Measurements from ENCODE around the gene TMEM100.
A peak's percentile ranks its signal among the peaks of the same experiment; 100 is the strongest.

Gene TMEM100

GRCh38 chr17:55717898-55718735 is 4.5 kb downstream of the TMEM100 start:
- DNase-seq (ENCODE audit: low read depth in 3 of 3), result peak; percentile 38 to 63 (median 41)

GRCh38 chr17:55717432-55717831 is 5.2 kb downstream of the TMEM100 start:
- DNase-seq (ENCODE audit: low read depth in 3 of 3), result no peak

DNA sequence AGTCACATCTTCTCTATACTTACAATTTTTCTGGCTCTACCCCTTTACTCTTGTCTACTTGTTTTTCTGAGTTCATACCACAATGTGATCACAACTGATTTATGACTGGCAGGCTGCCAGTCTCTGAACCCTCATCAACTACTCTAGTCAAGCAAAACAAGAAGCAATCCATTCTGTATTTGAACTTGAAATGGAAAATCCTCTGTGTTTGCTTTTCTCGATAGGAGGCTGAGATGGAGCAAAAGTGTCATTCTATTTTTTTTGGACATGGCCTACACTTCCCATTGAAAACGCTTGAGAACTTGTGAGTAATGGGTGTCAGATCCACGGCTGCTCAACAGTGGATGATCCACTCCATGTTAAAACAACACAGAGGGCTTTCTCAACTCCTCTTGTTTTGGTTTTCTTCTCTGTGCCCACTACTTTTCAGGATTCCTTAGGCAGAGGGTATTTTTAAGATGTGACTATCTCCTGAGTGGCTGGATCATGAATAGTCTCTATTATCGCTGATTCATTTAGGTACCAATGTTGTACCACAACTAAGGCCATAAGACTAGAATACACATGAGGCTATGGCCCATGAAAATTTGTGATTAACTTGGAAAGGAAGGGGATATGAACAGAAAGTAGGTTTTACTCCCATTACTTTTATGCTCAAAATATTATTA is 11.7 kb downstream of the TMEM100 start:
- no peak for DNase-seq (ENCODE audit: low read depth in 3 of 3)

DNA sequence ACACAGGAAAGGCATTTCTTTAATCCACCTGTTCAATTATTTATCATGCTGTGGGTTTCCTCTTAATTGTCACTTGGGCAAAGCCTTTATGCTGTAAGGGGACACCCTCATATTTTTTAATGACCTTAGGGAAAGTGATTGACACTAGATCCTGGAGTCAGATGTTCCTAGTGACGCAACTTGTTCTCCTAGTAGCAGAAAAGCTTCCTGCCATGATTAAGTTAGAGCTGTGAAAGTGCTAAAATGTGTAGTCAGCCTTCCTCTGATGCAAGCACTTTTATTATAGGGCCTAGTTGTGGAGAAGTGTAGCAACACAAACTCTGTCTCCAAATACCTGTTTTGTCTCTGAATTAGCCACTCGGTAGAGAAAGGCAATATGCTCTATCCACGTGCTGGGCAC is 12.3 kb downstream of the TMEM100 start:
- no peak for DNase-seq (ENCODE audit: low read depth in 3 of 3)

DNA sequence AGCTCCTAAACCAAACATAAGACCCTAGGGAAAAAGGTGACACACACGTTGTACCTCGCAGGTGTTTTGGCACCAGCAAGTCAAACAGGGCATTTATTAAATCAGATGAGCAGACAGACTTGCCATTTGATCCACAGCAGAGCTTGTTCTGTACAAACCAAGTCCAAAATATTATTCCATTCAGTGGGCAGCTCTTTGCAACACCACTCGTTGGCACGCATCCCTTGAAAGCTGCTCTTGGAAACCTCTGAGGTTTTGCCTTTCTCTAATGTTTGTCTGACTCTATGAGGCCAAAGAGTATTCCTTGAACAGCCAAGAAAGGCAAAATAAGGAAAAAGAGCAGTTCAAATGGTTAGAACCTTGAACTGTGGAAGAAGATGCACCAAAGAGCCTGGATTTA is 12.7 kb downstream of the TMEM100 start:
- no peak for DNase-seq (ENCODE audit: low read depth in 3 of 3)

DNA sequence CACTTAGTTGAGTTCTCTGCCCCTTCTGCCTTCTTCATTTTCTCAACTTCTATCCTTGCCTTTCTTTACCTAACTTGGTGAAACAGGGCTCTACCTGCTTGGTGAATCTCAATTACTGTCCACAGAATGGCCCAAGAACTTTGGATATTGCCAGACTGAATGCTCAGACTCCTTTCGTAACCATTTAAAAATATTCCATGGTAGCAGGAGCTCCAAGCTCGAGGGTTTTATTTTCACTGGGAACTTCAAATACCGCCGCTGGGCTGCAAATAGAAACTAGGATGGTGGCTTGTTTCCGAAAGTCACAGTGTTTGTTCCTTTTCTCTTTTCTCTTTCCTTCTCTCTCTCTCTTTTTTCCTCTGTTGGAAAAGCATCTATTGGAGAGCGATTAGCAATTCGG is 13.2 kb downstream of the TMEM100 start:
- DNase-seq (ENCODE audit: low read depth in 3 of 3), result no peak

DNA sequence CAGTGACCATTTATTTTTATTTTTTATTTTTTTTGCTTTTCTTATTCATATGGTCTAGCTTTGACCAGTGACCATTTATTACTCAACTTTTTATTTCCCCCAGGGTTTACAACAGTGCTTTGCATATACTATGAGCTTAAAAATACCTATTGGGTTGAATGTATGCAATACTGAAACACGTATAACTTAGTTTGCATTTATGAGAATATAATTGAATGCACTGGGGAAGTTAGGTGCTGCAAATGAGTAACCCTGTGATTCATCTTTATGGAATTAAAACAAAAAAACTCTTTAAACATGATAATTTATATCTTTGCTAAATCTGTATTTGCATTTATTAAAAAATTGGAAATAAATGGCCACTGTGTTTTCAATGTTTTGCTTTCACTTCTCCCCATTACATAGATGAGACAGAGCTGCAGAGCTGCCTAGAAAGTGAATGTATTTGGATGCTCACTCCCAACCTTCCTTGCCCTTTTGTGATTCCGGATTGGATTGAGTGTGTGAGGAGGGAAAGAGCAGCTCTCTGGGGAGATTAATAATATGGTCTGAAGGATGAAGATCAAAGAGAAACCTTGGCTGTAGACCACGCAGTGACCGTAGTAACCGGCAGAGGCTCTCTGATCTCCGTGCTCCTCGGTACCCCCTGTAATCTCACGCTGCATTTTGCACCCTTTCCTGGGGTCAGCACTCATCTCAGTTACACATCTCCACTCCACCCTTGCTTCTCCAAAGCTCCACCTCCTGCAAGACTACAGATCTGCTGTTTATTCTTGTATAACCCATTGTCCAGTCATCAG is 14.3 kb downstream of the TMEM100 start:
- no peak for DNase-seq (ENCODE audit: low read depth in 3 of 3)

- DNase-seq (ENCODE audit: low read depth in 3 of 3), result no peak
These were observed 15.6 kb downstream of the TMEM100 start for GRCh38 chr17:55706808-55707773.

GRCh38 chr17:55705847-55706246 is 16.8 kb downstream of the TMEM100 start:
- DNase-seq (ENCODE audit: low read depth in 3 of 3), result no peak

DNA sequence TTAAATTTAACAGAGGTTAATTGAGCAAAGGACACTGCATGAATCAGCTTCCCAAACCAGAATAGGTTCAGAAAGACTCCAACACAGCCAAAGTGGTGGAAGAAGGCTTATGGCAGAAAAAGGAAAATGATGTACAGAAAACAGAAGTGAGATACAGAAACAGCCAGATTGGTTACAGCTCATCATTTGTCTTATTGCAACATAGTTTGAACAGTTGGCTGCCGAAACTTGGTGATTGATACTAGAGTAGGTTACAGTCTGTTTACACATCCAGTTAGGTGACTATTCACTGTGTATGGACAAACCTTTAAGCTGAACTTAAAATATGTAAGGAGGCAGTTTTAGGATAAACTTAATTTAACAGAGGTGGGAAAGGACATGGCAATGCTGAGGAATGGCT is 18.3 kb downstream of the TMEM100 start:
- DNase-seq (ENCODE audit: low read depth in 3 of 3), result no peak

DNA sequence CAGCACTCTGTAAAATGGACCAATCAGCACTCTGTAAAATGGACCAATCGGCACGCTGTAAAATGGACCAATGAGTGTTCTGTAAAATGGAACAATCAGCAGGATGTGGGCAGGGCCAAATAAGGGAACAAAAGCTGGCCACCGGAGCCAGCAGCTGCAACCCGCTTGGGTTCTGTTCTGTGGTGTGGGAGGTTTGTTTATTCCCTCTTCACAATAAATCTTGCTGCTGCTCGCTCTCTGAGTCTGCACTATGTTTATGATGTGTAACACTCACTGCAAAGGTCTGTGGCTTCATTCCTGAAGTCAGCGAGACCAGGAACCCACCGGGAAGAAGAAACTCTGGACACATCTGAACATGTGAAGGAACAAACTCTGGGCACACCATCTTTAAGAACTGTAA is 20.5 kb downstream of the TMEM100 start:
- DNase-seq (ENCODE audit: low read depth in 3 of 3), result no peak

GRCh38 chr17:55699181-55699860 is 23.3 kb downstream of the TMEM100 start:
- no peak for DNase-seq (ENCODE audit: low read depth in 3 of 3)

DNA sequence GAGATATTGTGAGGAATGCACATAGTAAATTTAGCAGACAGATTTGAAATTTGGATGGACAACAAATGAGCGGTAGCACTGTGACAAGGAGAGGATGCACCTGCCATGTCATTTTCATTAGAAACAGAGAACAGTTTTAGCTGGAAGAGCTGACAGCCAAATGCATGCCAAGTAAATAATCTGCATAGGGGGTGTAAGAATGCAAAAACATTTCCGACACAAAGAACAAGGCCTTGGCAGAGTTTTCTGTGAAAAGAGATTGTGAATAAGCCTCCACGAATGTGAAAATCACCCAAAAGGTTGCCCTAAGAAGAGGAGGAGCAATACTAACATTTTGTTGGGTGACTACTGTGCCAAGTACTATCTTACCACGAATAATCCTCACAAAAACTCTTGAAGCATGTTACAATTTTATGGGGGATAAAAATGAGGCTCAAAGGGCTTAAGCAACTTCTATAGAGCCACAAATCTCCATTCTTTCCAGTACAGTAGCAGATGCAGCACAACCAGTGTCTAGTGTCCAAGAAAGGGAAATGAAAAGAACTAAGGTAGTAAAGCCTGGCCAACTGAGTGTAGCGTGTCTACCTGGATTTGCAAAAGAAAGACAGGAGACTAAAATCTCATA is 28.3 kb downstream of the TMEM100 start:
- no peak for DNase-seq (ENCODE audit: low read depth in 3 of 3)

DNA sequence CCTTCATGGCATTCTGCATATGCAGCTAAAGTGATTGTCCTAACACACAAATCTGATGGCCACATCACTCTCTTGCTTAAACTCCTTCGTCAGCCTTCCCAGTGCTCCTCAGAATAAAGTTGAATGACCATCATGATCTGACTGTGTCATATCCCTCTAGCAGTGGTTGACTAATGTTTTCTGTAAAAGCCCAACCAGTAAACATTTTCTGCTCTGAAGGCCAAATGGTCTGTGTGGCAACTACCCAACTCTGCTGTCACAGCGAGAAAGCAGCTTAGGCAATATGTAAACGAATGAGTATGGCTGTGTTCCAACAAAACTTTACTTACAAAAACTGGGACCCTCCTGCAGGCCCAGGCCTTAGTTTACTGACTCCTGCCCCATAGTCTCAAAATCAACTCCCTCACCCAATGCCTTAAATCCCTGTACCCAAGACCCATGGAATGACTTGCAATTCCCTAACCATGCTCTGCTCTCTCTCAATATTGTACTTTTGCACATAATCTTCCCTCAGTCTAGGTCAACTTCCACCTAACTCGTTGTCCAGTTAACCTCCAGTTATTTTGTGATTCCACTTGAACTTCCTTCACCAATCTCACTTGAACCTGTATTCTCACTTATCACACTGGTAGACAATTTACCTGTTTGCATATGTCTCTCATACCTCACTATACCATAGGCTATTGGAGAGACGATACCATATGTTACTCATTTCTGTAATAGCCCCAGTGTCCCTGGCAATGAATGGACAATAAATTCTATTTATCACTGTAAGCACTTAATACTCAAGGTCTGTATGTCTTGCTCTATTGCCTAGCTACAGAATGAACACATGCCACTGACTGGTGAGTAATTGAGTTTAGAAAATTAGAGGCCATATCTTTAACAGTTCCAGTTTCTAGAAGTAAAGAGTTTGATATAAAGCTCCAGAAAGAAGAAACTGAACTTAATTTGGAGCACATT is 29.1 kb downstream of the TMEM100 start:
- DNase-seq (ENCODE audit: low read depth in 3 of 3), result no peak

GRCh38 chr17:55692276-55692675 is 30.4 kb downstream of the TMEM100 start:
- DNase-seq (ENCODE audit: low read depth in 3 of 3), result no peak

DNA sequence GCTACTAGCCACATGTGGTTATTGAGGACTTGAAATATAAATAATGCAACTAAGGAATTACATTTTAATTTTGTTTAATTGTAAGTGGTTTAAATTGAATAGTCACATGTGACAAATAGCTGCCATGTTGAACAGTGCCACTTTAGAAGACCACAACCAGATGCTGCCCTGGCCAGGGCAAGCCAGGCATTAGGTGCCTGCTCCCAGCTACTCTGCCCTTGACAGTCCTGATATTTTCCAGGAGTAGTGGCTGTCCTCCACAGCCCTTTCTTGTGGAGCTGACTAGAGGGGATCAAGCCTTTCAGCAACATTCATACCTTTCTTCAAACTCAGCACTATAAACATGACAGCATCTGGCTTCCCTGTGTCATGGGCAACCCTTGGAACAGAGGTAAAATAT is 31.0 kb downstream of the TMEM100 start:
- DNase-seq (ENCODE audit: low read depth in 3 of 3), result no peak

DNA sequence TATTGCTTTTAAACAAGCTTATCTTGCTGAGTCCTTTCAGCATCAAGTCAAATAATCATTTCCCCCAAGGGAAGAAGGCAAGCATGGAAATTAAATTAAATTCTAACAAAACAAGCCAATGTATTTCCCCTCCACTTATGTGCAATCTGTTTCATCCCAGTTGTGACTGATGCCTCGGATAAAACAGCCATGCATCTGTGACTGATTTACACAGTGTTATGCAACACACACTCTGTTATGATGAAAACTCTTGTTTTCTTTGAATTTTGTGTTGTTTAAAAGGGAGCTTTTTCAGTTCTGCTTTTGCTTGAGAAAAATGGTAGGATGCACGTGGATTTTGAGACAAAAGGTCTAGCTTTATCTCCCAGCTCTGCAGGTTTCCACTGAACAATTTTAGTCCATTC is 32.6 kb downstream of the TMEM100 start:
- no peak for DNase-seq (ENCODE audit: low read depth in 3 of 3)

- DNase-seq (ENCODE audit: low read depth in 3 of 3), result no peak
These were observed 33.0 kb downstream of the TMEM100 start for GRCh38 chr17:55689672-55690071.

GRCh38 chr17:55688057-55688456 is 34.6 kb downstream of the TMEM100 start:
- no peak for DNase-seq (ENCODE audit: low read depth in 3 of 3)

All from stimulated activated CD4-positive, alpha-beta T cell treated with anti-CD3 and anti-CD28 coated beads, TNF-alpha, amount 100 ng/mL, for 24 hours (primary cell).